ENCODE measurements around the gene OTULINL. TPM values are rescaled to one million over a fixed set of nuclear protein-coding genes. Genes with fewer than 3 reads are reported as not detected.

The OTULINL gene
- total and polyA plus RNA-seq, 9 donors, result 3.3 to 6.7 (median 5.2) TPM

- DNase-seq, result no peak
- H3K36me3 ChIP-seq (ENCODE audit: control insufficient read depth, insufficient read depth, low read length), result peaks cover 4% of the 10 kb centered on the region
- peaks cover 4% of the 10 kb centered on the region for H3K4me1 ChIP-seq (ENCODE audit: control insufficient read depth, insufficient read depth, low read length)
- no peak overlapping the region for H3K4me3 ChIP-seq (ENCODE audit: low read length)
- no peaks in the 10 kb centered on the region for H3K9me3 ChIP-seq (replicated peaks; ENCODE audit: control insufficient read depth, low read depth, low read length)
- WGBS (ENCODE audit: insufficient coverage), result 80% methylated on average over 1 of the region's 3 CpGs
- H3K27me3 ChIP-seq (ENCODE audit: control insufficient read depth, insufficient read depth, low read length), result no peaks in the 10 kb centered on the region
- no peak overlapping the region for H3K27ac ChIP-seq (ENCODE audit: low read length)
Measured at GRCh38 chr5:14659821-14660607, 78.4 kb downstream of the OTULINL start.

- no peak for DNase-seq
- H3K27ac ChIP-seq (ENCODE audit: low read length), result no peak overlapping the region
- no CpG with 5 or more reads among the region's 2 CpGs for WGBS (ENCODE audit: insufficient coverage)
- no peaks in the 10 kb centered on the region for H3K27me3 ChIP-seq (ENCODE audit: control insufficient read depth, insufficient read depth, low read length)
- peaks cover 5% of the 10 kb centered on the region for H3K4me1 ChIP-seq (ENCODE audit: control insufficient read depth, insufficient read depth, low read length)
- no peaks in the 10 kb centered on the region for H3K9me3 ChIP-seq (replicated peaks; ENCODE audit: control insufficient read depth, low read depth, low read length)
- peaks cover 4% of the 10 kb centered on the region for H3K36me3 ChIP-seq (ENCODE audit: control insufficient read depth, insufficient read depth, low read length)
- H3K4me3 ChIP-seq (ENCODE audit: low read length), result no peak overlapping the region
Measured at GRCh38 chr5:14660833-14661232, 79.2 kb downstream of the OTULINL start.

Other genes with a start within 250 kb of the OTULINL start
- gene OTULIN, start 82.9 kb downstream of the OTULINL start, total RNA-seq, result 20.2 TPM
- gene OTULIN, start 82.9 kb downstream of the OTULINL start, polyA plus RNA-seq (ENCODE audit: insufficient read depth in 1 of 8, insufficient read length in 8 of 8, low replicate concordance in 1 of 8), result 10 to 100 TPM; 10.0 to 15.5 (median 12.3) TPM

Data from muscle of leg (tissue), 11 donors.